HEK293 (cell line): ENCODE measurements around the gene PLEKHG4B.

ENCODE experiments used
- CTCF ChIA-PET: fragments of 350-600 bp; formaldehyde crosslinking; extraction: SDS; loops from one replicate; lab custom pipeline; 2021; ENCODE audit warnings: antibody characterized with exemption; lab: Yijun Ruan, JAX
- POLR2A ChIA-PET: fragments of 300-600 bp; formaldehyde crosslinking; extraction: SDS; loops from one replicate; lab custom pipeline; 2020; ENCODE audit warnings: antibody characterized with exemption, inconsistent platforms; lab: Yijun Ruan, JAX
- H3K27ac ChIP-seq: fragments of 200-500 bp; sonication (Bioruptor generic); 2 replicates; pipeline ENCODE4 v1.5.1; 2014; ENCODE audit warnings: low read depth, low read length, control low read depth, inconsistent platforms; ENCODE audit errors: extremely low read depth
- H3K36me3 ChIP-seq, 2 experiments: fragments of 200-500 bp in 1 of 2; sonication (Bioruptor generic) in 1 of 2; 1 replicate in 1 of 2; 2 replicates in 1 of 2; pipeline ENCODE4 v1.5.1; 2014 to 2017; ENCODE audit warnings: inconsistent platforms in 2 of 2, low read length in 2 of 2; ENCODE audit not compliant: control insufficient read depth in 2 of 2, insufficient read depth in 1 of 2
- H3K4me1 ChIP-seq: fragments of 200-500 bp; sonication (Bioruptor generic); 2 replicates; pipeline ENCODE4 v1.5.1; 2014; ENCODE audit warnings: mild to moderate bottlenecking, low read length, inconsistent platforms; ENCODE audit not compliant: control insufficient read depth, insufficient read depth
- H3K4me3 ChIP-seq: 2 replicates; pipeline ENCODE4 v1.5.1; 2011; ENCODE audit warnings: low read depth, mild to moderate bottlenecking, control low read depth, low read length, moderate library complexity
- H3K9me3 ChIP-seq: fragments of 200-500 bp; sonication (Bioruptor generic); 2 replicates; pipeline ENCODE4 v1.5.1; 2014; ENCODE audit warnings: low read depth, low read length, inconsistent platforms; ENCODE audit not compliant: control insufficient read depth, insufficient read depth
- ATF2 ChIP-seq: fragments of 450-650 bp; formaldehyde crosslinking; IDR thresholded peaks from 2 replicates; pipeline ENCODE4 v1.5.1; 2016; ENCODE audit warnings: missing biosample characterization, missing genetic modification characterization, low read depth
- GLI4 ChIP-seq: fragments of 450-650 bp; formaldehyde crosslinking; IDR thresholded peaks from 2 replicates; pipeline ENCODE4 v1.5.1; 2016; ENCODE audit warnings: missing biosample characterization, missing genetic modification characterization
- GLIS1 ChIP-seq: fragments of 450-650 bp; formaldehyde crosslinking; IDR thresholded peaks from 2 replicates; pipeline ENCODE4 v1.5.1; 2016; ENCODE audit warnings: missing biosample characterization, missing genetic modification characterization
- MEIS1 ChIP-seq: sonication (generic); formaldehyde crosslinking; IDR thresholded peaks from 2 replicates; pipeline ENCODE4 v1.8.1; 2022; ENCODE audit warnings: missing genetic modification reagents, mild to moderate bottlenecking, borderline replicate concordance
- MYNN ChIP-seq: fragments of 450-650 bp; formaldehyde crosslinking; IDR thresholded peaks from 2 replicates; pipeline ENCODE4 v1.5.1; 2016; ENCODE audit warnings: missing biosample characterization, missing genetic modification characterization, borderline replicate concordance
- OVOL3 ChIP-seq: fragments of 450-650 bp; formaldehyde crosslinking; IDR thresholded peaks from 2 replicates; pipeline ENCODE4 v1.5.1; 2016; ENCODE audit warnings: missing biosample characterization, missing genetic modification characterization
- SCRT1 ChIP-seq: fragments of 450-650 bp; formaldehyde crosslinking; IDR thresholded peaks from 2 replicates; pipeline ENCODE4 v1.5.1; 2016; ENCODE audit warnings: missing biosample characterization, missing genetic modification characterization, borderline replicate concordance
- YY1 ChIP-seq: fragments of 450-650 bp; formaldehyde crosslinking; IDR thresholded peaks from 2 replicates; pipeline ENCODE4 v1.5.1; 2018; ENCODE audit warnings: missing biosample characterization, missing genetic modification characterization
- ZBTB20 ChIP-seq: fragments of 450-650 bp; formaldehyde crosslinking; IDR thresholded peaks from 2 replicates; pipeline ENCODE4 v1.5.1; 2016; ENCODE audit warnings: missing biosample characterization, missing genetic modification characterization
- ZBTB21 ChIP-seq: fragments of 450-650 bp; formaldehyde crosslinking; IDR thresholded peaks from 2 replicates; pipeline ENCODE4 v1.5.1; 2017; ENCODE audit warnings: missing biosample characterization, missing genetic modification characterization
- ZBTB7A ChIP-seq: fragments of 450-650 bp; formaldehyde crosslinking; IDR thresholded peaks from 2 replicates; pipeline ENCODE4 v1.5.1; 2016; ENCODE audit warnings: low read depth, missing biosample characterization, missing genetic modification characterization
- ZNF10 ChIP-seq: fragments of 450-650 bp; formaldehyde crosslinking; IDR thresholded peaks from 2 replicates; pipeline ENCODE4 v1.5.1; 2017; ENCODE audit warnings: missing biosample characterization, missing genetic modification characterization
- ZNF140 ChIP-seq: fragments of 450-650 bp; formaldehyde crosslinking; IDR thresholded peaks from 2 replicates; pipeline ENCODE4 v1.5.1; 2016; ENCODE audit warnings: missing biosample characterization, missing genetic modification characterization
- ZNF19 ChIP-seq: fragments of 450-650 bp; formaldehyde crosslinking; IDR thresholded peaks from 2 replicates; pipeline ENCODE4; 2016; ENCODE audit warnings: missing biosample characterization, missing genetic modification characterization, low read depth
- ZNF202 ChIP-seq: fragments of 450-650 bp; formaldehyde crosslinking; IDR thresholded peaks from 2 replicates; pipeline ENCODE4 v1.5.1; 2016; ENCODE audit warnings: missing biosample characterization, missing genetic modification characterization, borderline replicate concordance
- ZNF23 ChIP-seq: fragments of 450-650 bp; formaldehyde crosslinking; IDR thresholded peaks from 2 replicates; pipeline ENCODE4 v1.5.1; 2016; ENCODE audit warnings: missing biosample characterization, missing genetic modification characterization, borderline replicate concordance
- ZNF366 ChIP-seq: fragments of 450-650 bp; formaldehyde crosslinking; conservative IDR thresholded peaks from 2 replicates; pipeline ENCODE4 v1.5.1; 2016; ENCODE audit warnings: missing biosample characterization, missing genetic modification characterization
- ZNF391 ChIP-seq: fragments of 450-650 bp; formaldehyde crosslinking; IDR thresholded peaks from 2 replicates; pipeline ENCODE4 v1.5.1; 2016; ENCODE audit warnings: low read depth, missing biosample characterization, missing genetic modification characterization, borderline replicate concordance
- ZNF473 ChIP-seq: fragments of 450-650 bp; formaldehyde crosslinking; IDR thresholded peaks from 2 replicates; pipeline ENCODE4 v1.5.1; 2017; ENCODE audit warnings: missing biosample characterization, missing genetic modification characterization
- ZNF513 ChIP-seq: fragments of 450-650 bp; IDR thresholded peaks from 2 replicates; pipeline ENCODE4 v1.5.1; 2018; ENCODE audit warnings: missing biosample characterization, missing genetic modification characterization
- ZNF514 ChIP-seq: fragments of 450-650 bp; formaldehyde crosslinking; IDR thresholded peaks from 2 replicates; pipeline ENCODE4 v1.5.1; 2016; ENCODE audit warnings: missing biosample characterization, missing genetic modification characterization
- ZNF544 ChIP-seq: fragments of 450-650 bp; formaldehyde crosslinking; IDR thresholded peaks from 2 replicates; pipeline ENCODE4 v1.5.0; 2017; ENCODE audit warnings: missing biosample characterization, missing genetic modification characterization
- ZNF596 ChIP-seq: fragments of 450-650 bp; IDR thresholded peaks from 2 replicates; pipeline ENCODE4 v1.5.0; 2018; ENCODE audit warnings: missing biosample characterization, mild to moderate bottlenecking, missing genetic modification characterization, moderate library complexity
- ZNF660 ChIP-seq: fragments of 450-650 bp; IDR thresholded peaks from 2 replicates; pipeline ENCODE4 v1.5.1; 2018; ENCODE audit warnings: missing biosample characterization, mild to moderate bottlenecking, missing genetic modification characterization
- ZNF670 ChIP-seq: fragments of 450-650 bp; formaldehyde crosslinking; IDR thresholded peaks from 2 replicates; pipeline ENCODE4 v1.5.1; 2016; ENCODE audit warnings: missing biosample characterization, missing genetic modification characterization, low read depth
- ZNF76 ChIP-seq: fragments of 450-650 bp; formaldehyde crosslinking; IDR thresholded peaks from 2 replicates; pipeline ENCODE4; 2016; ENCODE audit warnings: low read depth, missing biosample characterization, missing genetic modification characterization, borderline replicate concordance
- ZSCAN30 ChIP-seq: fragments of 450-650 bp; IDR thresholded peaks from 2 replicates; pipeline ENCODE4 v1.5.1; 2018; ENCODE audit warnings: missing biosample characterization, mild to moderate bottlenecking, missing genetic modification characterization, moderate library complexity
- TF ChIP-seq, protein P1 (sequence below): fragments of 450-650 bp; formaldehyde crosslinking; IDR thresholded peaks from 2 replicates; pipeline ENCODE4 v1.5.1; 2016; ENCODE audit warnings: missing biosample characterization, missing genetic modification characterization
- TF ChIP-seq, protein P2 (sequence below): fragments of 450-650 bp; formaldehyde crosslinking; IDR thresholded peaks from 2 replicates; pipeline ENCODE4 v1.5.1; 2016; ENCODE audit warnings: missing biosample characterization, missing genetic modification characterization, low read depth

The PLEKHG4B gene

DNA sequence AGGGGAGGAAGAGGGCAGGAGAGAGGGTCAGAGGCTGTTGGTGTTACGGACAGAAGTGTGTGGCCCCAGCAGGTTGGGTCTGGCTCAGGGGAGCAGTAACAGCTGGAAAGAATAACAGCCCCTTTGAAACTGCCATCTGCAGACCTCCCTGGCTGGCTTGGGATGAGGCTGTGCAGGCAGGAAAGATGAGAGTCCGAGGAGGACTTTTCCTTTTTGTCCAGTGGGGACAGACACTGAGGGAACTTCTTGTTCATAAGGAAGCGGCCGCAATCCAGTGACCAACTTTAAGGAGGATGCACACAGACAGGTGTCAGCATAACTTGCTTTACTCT, 14.8 kb upstream of the PLEKHG4B start:
- POLR2A ChIA-PET, result no interaction called here
- no peak overlapping the region for H3K4me3 ChIP-seq
- H3K27ac ChIP-seq, result no peak overlapping the region
- H3K4me1 ChIP-seq, result no peaks in the 10 kb centered on the region
- CTCF ChIA-PET, result no interaction called here
- H3K9me3 ChIP-seq, result no peaks in the 10 kb centered on the region
- no peak for TF ChIP-seq ZBTB7A (tag by site-specific recombination)
- no peak for TF ChIP-seq ZNF596
- TF ChIP-seq MEIS1 (CRISPR knock-in tag), result no peak
- no peak for TF ChIP-seq ZNF514 (tag by site-specific recombination)
- TF ChIP-seq, protein P1, sequence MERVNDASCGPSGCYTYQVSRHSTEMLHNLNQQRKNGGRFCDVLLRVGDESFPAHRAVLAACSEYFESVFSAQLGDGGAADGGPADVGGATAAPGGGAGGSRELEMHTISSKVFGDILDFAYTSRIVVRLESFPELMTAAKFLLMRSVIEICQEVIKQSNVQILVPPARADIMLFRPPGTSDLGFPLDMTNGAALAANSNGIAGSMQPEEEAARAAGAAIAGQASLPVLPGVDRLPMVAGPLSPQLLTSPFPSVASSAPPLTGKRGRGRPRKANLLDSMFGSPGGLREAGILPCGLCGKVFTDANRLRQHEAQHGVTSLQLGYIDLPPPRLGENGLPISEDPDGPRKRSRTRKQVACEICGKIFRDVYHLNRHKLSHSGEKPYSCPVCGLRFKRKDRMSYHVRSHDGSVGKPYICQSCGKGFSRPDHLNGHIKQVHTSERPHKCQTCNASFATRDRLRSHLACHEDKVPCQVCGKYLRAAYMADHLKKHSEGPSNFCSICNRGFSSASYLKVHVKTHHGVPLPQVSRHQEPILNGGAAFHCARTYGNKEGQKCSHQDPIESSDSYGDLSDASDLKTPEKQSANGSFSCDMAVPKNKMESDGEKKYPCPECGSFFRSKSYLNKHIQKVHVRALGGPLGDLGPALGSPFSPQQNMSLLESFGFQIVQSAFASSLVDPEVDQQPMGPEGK (tag by site-specific recombination), result no peak
- no peak for TF ChIP-seq ZNF660 (tag by site-specific recombination)
- TF ChIP-seq ZNF76 (tag by site-specific recombination), result no peak
- no peak for TF ChIP-seq ATF2 (tag by site-specific recombination)
- TF ChIP-seq ZNF670 (tag by site-specific recombination), result no peak
- no peak for TF ChIP-seq ZBTB20
- TF ChIP-seq ZNF10 (tag by site-specific recombination), result no peak
- TF ChIP-seq, all 188 proteins: peak for 0
- H3K36me3 ChIP-seq, result no peaks in the 10 kb centered on the region

DNA sequence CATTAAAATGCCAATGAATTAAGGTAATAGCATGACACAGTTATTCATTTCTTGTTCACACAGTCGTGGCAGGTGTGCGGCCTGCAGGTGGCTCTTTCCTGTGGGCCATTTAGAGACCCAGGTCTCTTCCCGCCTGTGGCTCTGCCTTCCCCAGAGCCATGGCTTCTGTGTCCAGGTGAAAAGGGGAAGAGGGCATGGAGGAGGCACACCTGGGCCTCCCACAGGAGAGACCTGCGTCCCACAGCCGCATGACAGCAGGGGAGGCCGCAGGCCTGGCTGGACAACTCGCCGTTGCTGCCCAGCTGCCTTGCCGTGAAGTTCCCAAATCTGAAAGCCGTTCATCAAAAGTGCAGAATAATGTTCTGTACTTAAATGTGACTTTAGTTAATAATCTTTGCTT, 14.4 kb upstream of the PLEKHG4B start:
- POLR2A ChIA-PET, result no interaction called here
- Histone ChIP-seq H3K9me3 (no peaks in the 10 kb centered on the region), H3K27ac (no peak overlapping the region), H3K36me3 (no peaks in the 10 kb centered on the region), H3K4me3 (no peak overlapping the region), H3K4me1 (no peaks in the 10 kb centered on the region)
- CTCF ChIA-PET, result no interaction called here
- TF ChIP-seq ZBTB21 (no peak), ZBTB7A (tag by site-specific recombination) (no peak), ZNF202 (no peak), MYNN (tag by site-specific recombination) (no peak), ZNF23 (no peak), YY1 (tag by site-specific recombination) (no peak), ZNF19 (tag by site-specific recombination) (no peak), ZSCAN30 (tag by site-specific recombination) (no peak), ZNF140 (no peak), SCRT1 (no peak), ZNF473 (tag by site-specific recombination) (no peak), ZNF544 (tag by site-specific recombination) (no peak), GLI4 (tag by site-specific recombination) (no peak), ZNF391 (no peak), GLIS1 (tag by site-specific recombination) (no peak), ZNF513 (tag by site-specific recombination) (no peak), ZNF366 (no peak), OVOL3 (no peak)
- TF ChIP-seq, protein P2, sequence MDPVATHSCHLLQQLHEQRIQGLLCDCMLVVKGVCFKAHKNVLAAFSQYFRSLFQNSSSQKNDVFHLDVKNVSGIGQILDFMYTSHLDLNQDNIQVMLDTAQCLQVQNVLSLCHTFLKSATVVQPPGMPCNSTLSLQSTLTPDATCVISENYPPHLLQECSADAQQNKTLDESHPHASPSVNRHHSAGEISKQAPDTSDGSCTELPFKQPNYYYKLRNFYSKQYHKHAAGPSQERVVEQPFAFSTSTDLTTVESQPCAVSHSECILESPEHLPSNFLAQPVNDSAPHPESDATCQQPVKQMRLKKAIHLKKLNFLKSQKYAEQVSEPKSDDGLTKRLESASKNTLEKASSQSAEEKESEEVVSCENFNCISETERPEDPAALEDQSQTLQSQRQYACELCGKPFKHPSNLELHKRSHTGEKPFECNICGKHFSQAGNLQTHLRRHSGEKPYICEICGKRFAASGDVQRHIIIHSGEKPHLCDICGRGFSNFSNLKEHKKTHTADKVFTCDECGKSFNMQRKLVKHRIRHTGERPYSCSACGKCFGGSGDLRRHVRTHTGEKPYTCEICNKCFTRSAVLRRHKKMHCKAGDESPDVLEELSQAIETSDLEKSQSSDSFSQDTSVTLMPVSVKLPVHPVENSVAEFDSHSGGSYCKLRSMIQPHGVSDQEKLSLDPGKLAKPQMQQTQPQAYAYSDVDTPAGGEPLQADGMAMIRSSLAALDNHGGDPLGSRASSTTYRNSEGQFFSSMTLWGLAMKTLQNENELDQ (tag by site-specific recombination), result no peak
